ENCODE results near the gene AVPI1. TPM values are rescaled to one million over a fixed set of nuclear protein-coding genes. Genes with fewer than 3 reads are reported as not detected.

AVPI1 gene
- total and polyA plus RNA-seq, 2 of the 13 experiments (the other 11 are each of a cell fraction or from before 2014, with no cell fraction given), result 39.8 to 61.2 TPM

GRCh38 chr10:97632949-97633884, 53.8 kb downstream of the AVPI1 start, which contains the start of gene MORN4 (continued):
- TF ChIP-seq PAXIP1 (CRISPR knock-in tag; conservative IDR thresholded peaks at IDR 0.05) (no peak; the same call in 1 of the 2 replicates), ZNF577 (CRISPR knock-in tag; IDR thresholded peaks at IDR 0.05; ENCODE audit: borderline replicate concordance, low read depth) (no peak), JUN (CRISPR knock-in tag; IDR thresholded peaks at IDR 0.05) (no peak), RBFOX2 (IDR thresholded peaks at IDR 0.05; ENCODE audit: low read depth, low read length) (peak; percentile 73)

- H2AFZ ChIP-seq (ENCODE audit: low read length), result no peak overlapping the region
- H3K4me1 ChIP-seq (ENCODE audit: insufficient read depth, low read length), result peaks cover 37% of the 10 kb centered on the region
- no peaks in the 10 kb centered on the region for H3K27me3 ChIP-seq (ENCODE audit: control insufficient read depth in 1 of 2, insufficient read depth in 2 of 2, low read length in 2 of 2)
- H3K4me3 ChIP-seq (replicated peaks in 1 of 3; ENCODE audit: insufficient read depth in 1 of 3, low read depth in 2 of 3, low read length in 3 of 3), result no peak overlapping the region
- no TSS peak for BruUV-seq (replicated peaks)
- H3K79me2 ChIP-seq (ENCODE audit: insufficient read depth, low read length), result no peaks in the 10 kb centered on the region
- no peaks in the 10 kb centered on the region for H3K9me3 ChIP-seq (ENCODE audit: low read length)
- no peak overlapping the region for H3K27ac ChIP-seq (ENCODE audit: extremely low read length, insufficient read depth, low read length)
- FAIRE-seq (no peak), DNase-seq (ENCODE audit: low spot score) (no peak), ATAC-seq (no peak)
- POLR2A ChIA-PET, result no interaction called here
- intact Hi-C loops (cut with micrococcal nuclease; ENCODE audit: unreplicated experiment) (no loop called here), in situ Hi-C loops (cut with HindIII; ENCODE audit: extremely low pct_ligation_motif_present, low pct_unique_long_range_greater_than_20kb) (no loop called here)
- no peak overlapping the region for H3K4me2 ChIP-seq (ENCODE audit: low read depth, low read length)
- H3K36me3 ChIP-seq (replicated peaks in 1 of 2; ENCODE audit: control insufficient read depth in 1 of 2, insufficient read depth in 2 of 2, low read length in 2 of 2), result no peaks in the 10 kb centered on the region
- CTCF ChIA-PET (ENCODE audit: low intra/inter-chr PET ratio, low total read pairs), result no interaction called here
- no peaks in the 10 kb centered on the region for H4K20me1 ChIP-seq (ENCODE audit: insufficient read depth, low read length)
- no peak overlapping the region for H3K9ac ChIP-seq (ENCODE audit: insufficient read depth, low read depth, low read length)
- TF ChIP-seq ZNF609 (CRISPR knock-in tag; IDR thresholded peaks at IDR 0.05; ENCODE audit: borderline replicate concordance) (no peak), DNMT1 (CRISPR knock-in tag; IDR thresholded peaks at IDR 0.05) (no peak), POGK (CRISPR knock-in tag; conservative IDR thresholded peaks at IDR 0.05) (no peak), POLR2AphosphoS5 (IDR thresholded peaks at IDR 0.05; ENCODE audit: low read depth, low read length) (no peak)
- TF ChIP-seq, protein P1, sequence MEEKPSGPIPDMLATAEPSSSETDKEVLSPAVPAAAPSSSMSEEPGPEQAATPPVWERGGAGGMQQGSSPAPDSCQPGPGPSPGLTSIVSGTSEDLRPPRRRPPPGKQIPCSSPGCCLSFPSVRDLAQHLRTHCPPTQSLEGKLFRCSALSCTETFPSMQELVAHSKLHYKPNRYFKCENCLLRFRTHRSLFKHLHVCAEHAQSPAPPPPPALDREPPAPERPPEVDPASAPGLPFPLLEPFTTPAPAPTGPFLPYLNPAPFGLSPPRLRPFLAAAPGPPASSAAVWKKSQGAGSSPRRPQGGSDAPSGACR (CRISPR knock-in tag; IDR thresholded peaks at IDR 0.05), result no peak
Observed at GRCh38 chr10:97631098-97631497, 55.9 kb downstream of the AVPI1 start.

Measured in HepG2 (cell line).